ENCODE results near the gene TNK2.

Gene TNK2

DNA sequence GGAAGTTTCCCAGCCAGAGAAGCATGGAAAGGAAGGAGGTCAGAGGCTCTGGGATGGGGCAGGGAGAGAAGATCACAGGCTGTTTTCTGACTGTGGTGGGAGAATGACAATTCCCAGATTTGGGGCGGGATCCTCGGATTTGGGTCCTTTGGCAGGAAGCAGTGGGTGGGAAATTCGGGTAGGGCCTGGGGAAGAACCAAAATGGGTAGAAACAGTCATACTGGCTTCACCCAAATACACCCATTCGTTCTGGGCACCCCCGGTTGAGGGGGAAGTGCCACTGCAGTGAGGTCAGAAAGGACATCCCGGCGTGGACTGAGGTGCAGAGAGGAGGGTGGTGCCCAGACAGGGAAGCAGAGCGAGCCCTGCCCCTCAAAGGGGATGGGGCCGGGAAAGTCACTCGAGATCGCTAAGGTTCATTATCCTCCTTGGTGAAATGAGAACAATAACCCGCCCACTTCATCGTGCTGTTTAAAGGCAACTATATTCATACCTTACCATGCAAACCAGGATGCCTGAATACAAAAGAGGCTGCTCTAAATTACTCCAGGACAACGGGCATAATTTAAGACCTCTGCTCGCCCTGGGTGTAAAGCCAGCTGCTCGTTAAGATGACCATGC, 28.8 kb downstream of the TNK2 start:
- H3K9me2 ChIP-seq (replicated peaks; ENCODE audit: low read depth, low read length) = no peaks in the 10 kb centered on the region

DNA sequence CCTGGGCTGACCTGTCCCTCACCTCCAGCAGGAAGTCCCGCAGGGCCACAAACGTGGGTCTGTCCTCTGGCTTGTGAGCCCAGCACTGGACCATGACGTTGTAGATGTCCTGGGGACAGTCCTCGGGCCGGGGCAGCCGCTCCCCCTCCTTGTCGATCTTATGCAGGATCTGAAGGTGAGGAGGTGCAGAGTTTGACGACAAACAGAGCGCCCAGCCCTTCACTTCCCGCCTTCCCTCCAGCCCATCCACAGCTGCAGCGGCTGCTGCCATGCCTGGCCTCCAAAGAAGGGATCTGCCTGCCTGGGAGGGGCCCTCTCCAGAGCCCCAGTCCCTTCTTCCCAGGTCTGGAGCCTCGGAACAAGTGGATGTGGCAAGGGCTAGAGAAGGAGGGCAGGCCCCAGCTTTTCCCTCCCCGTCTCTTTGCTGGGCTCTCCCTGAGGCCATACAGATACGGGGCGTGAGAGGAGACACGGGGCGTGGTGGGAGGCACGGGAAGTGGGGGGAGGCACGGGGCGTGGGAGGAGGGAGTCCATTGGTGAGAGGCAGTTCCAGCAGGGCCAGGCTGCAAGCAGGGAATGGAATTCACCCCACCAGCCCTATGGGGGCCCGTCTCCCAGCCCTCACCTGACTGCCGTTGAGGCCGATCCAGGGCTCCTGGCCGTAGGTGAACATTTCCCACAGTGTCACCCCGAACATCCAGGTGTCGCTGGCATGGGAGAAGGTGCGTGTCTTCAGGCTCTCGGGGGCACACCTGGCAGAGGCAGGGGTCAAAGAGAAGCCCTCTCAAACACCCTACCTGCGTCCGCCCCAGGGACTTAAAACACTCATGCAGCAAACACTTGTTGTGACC, 29.7 kb downstream of the TNK2 start:
- H3F3A ChIP-seq (ENCODE audit: low read depth) = no peaks in the 10 kb centered on the region
- H3K27me3 ChIP-seq (ENCODE audit: insufficient read depth, low read length, poor library complexity, severe bottlenecking) = no peaks in the 10 kb centered on the region
- TF ChIP-seq, protein P1, sequence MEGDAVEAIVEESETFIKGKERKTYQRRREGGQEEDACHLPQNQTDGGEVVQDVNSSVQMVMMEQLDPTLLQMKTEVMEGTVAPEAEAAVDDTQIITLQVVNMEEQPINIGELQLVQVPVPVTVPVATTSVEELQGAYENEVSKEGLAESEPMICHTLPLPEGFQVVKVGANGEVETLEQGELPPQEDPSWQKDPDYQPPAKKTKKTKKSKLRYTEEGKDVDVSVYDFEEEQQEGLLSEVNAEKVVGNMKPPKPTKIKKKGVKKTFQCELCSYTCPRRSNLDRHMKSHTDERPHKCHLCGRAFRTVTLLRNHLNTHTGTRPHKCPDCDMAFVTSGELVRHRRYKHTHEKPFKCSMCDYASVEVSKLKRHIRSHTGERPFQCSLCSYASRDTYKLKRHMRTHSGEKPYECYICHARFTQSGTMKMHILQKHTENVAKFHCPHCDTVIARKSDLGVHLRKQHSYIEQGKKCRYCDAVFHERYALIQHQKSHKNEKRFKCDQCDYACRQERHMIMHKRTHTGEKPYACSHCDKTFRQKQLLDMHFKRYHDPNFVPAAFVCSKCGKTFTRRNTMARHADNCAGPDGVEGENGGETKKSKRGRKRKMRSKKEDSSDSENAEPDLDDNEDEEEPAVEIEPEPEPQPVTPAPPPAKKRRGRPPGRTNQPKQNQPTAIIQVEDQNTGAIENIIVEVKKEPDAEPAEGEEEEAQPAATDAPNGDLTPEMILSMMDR (conservative IDR thresholded peaks at IDR 0.05; ENCODE audit: low read length) = no peak
- no peak for TF ChIP-seq EZH2phosphoT487 (IDR thresholded peaks at IDR 0.05; ENCODE audit: borderline replicate concordance)
- no peaks in the 10 kb centered on the region for H3K9me3 ChIP-seq (ENCODE audit: insufficient read depth, low read depth, low read length)
- no peaks in the 10 kb centered on the region for H3K79me2 ChIP-seq (ENCODE audit: insufficient read depth, low read length)
- H3K4me2 ChIP-seq (ENCODE audit: low read depth, low read length, poor library complexity, severe bottlenecking) = no peak overlapping the region
- H3K36me3 ChIP-seq (ENCODE audit: insufficient read depth, low read length) = peaks cover 47% of the 10 kb centered on the region; the same call in 1 of the 2 replicates
- H3K4me1 ChIP-seq (ENCODE audit: insufficient read depth, low read length, poor library complexity, severe bottlenecking) = no peaks in the 10 kb centered on the region
- no peak overlapping the region for H3K4me3 ChIP-seq (ENCODE audit: low read length, poor library complexity, severe bottlenecking)
- H3K9me2 ChIP-seq (replicated peaks; ENCODE audit: low read depth, low read length) = no peaks in the 10 kb centered on the region
- no peak overlapping the region for H2AFZ ChIP-seq (ENCODE audit: low read length)
- no peaks in the 10 kb centered on the region for H4K20me1 ChIP-seq (ENCODE audit: insufficient read depth, low read length, poor library complexity, severe bottlenecking)
- no peak overlapping the region for H3K9ac ChIP-seq (ENCODE audit: low read depth, low read length, poor library complexity, severe bottlenecking)

More for the DNA sequence above, 28.8 kb downstream of the TNK2 start:
- Histone ChIP-seq H2AFZ (ENCODE audit: low read length) (no peak overlapping the region), H4K20me1 (ENCODE audit: insufficient read depth, low read length, poor library complexity, severe bottlenecking) (no peaks in the 10 kb centered on the region), H3K79me2 (ENCODE audit: insufficient read depth, low read length) (no peaks in the 10 kb centered on the region), H3K9ac (ENCODE audit: low read depth, low read length, poor library complexity, severe bottlenecking) (no peak overlapping the region), H3F3A (ENCODE audit: low read depth) (no peaks in the 10 kb centered on the region), H3K4me2 (ENCODE audit: low read depth, low read length, poor library complexity, severe bottlenecking) (no peak overlapping the region), H3K27me3 (ENCODE audit: insufficient read depth, low read length, poor library complexity, severe bottlenecking) (no peaks in the 10 kb centered on the region), H3K4me1 (ENCODE audit: insufficient read depth, low read length, poor library complexity, severe bottlenecking) (no peaks in the 10 kb centered on the region), H3K4me3 (ENCODE audit: low read length, poor library complexity, severe bottlenecking) (no peak overlapping the region), H3K9me3 (ENCODE audit: insufficient read depth, low read depth, low read length) (no peaks in the 10 kb centered on the region), H3K36me3 (ENCODE audit: insufficient read depth, low read length) (peaks cover 47% of the 10 kb centered on the region; the same call in 1 of the 2 replicates)
- TF ChIP-seq EZH2phosphoT487 (IDR thresholded peaks at IDR 0.05; ENCODE audit: borderline replicate concordance) = no peak
- TF ChIP-seq, protein P1 (conservative IDR thresholded peaks at IDR 0.05; ENCODE audit: low read length) = no peak

DNA sequence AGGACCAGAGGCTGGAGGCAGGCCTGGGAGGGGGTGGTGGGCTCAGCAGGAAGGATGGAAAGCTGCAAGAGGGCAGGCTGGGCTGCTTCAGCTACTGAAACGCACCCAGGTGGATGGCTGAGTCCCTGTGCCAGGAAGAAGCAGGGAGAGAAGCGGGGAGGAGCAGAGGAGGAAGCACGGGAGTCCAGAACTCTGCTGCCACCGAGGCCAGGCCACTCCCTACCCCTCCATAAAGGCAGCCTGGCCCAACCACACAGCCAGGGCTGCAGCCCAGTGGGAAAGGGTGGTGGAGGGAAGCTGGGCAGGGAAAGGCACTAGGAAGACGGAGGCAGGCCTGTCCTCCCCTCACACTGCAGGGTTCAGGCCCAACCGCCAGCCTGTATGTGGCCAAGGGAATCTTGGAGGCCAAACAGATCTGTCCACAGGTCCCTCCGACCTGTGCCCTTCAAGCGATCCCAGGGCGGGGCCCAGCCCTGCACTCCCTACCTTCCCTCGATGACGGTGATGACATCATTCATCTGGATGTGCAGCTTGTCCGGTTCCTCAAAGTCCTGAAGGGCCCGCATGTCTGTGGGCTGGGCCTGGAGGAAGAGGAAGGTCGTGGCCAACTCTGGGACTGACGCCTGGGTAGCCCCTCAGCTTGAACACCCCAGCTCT, 30.5 kb downstream of the TNK2 start:
- H3K9ac ChIP-seq (ENCODE audit: low read depth, low read length, poor library complexity, severe bottlenecking) = no peak overlapping the region

More for the DNA sequence above, 30.5 kb downstream of the TNK2 start:
- no peaks in the 10 kb centered on the region for H4K20me1 ChIP-seq (ENCODE audit: insufficient read depth, low read length, poor library complexity, severe bottlenecking)
- H3K27me3 ChIP-seq (ENCODE audit: insufficient read depth, low read length, poor library complexity, severe bottlenecking) = no peaks in the 10 kb centered on the region
- peaks cover 40% of the 10 kb centered on the region; the same call in 1 of the 2 replicates for H3K36me3 ChIP-seq (ENCODE audit: insufficient read depth, low read length)
- H3K4me2 ChIP-seq (ENCODE audit: low read depth, low read length, poor library complexity, severe bottlenecking) = no peak overlapping the region
- H3K4me3 ChIP-seq (ENCODE audit: low read length, poor library complexity, severe bottlenecking) = no peak overlapping the region
- no peaks in the 10 kb centered on the region for H3K4me1 ChIP-seq (ENCODE audit: insufficient read depth, low read length, poor library complexity, severe bottlenecking)
- no peaks in the 10 kb centered on the region for H3K9me3 ChIP-seq (ENCODE audit: insufficient read depth, low read depth, low read length)
- H3K9me2 ChIP-seq (replicated peaks; ENCODE audit: low read depth, low read length) = no peaks in the 10 kb centered on the region
- H3K79me2 ChIP-seq (ENCODE audit: insufficient read depth, low read length) = no peaks in the 10 kb centered on the region
- no peak for TF ChIP-seq EZH2phosphoT487 (IDR thresholded peaks at IDR 0.05; ENCODE audit: borderline replicate concordance)
- TF ChIP-seq, protein P1 (conservative IDR thresholded peaks at IDR 0.05; ENCODE audit: low read length) = no peak
- H3F3A ChIP-seq (ENCODE audit: low read depth) = no peaks in the 10 kb centered on the region
- no peak overlapping the region for H2AFZ ChIP-seq (ENCODE audit: low read length)
